Heart left ventricle (tissue), 13 donors: Measurements from ENCODE around the gene ZNF217.

Source experiments
- POLR2A ChIP-seq, 2 donors: fragments of 450-650 bp; IDR thresholded peaks; one replicate each; pipeline ENCODE4 v1.6.1; 2017; ENCODE audit warnings: antibody characterized with exemption in 2 of 2, mild to moderate bottlenecking in 2 of 2, moderate library complexity in 2 of 2
- TF ChIP-seq, protein P1 (sequence below), 12 donors: fragments of 200-600 bp; sonication (generic) in 4 of 12; IDR thresholded peaks; one replicate each; pipeline versions ENCODE4 v1.5.0 to v1.8.0; 2018 to 2022; ENCODE audit warnings: antibody characterized with exemption in 12 of 12, mild to moderate bottlenecking in 5 of 12
- donor health status: ischemic (EF 13 %, LVEDD 7.1; RV severe dilation, severe dysfunction).
- donor health status: DM: no; HTN: yes; CAD: no.
- donor health status: DM: no; HTN: no; CAD: no.
- donor health status: ischemic (EF 25% LVEDD 6.9; RV normal size, moderate dysfunction).
- donor health status: ischemic (EF 25% LVEDD 5.7; RV mildly dilated, moderate dysfunction).
- donor health status: ischemic (EF 35%, LVEDD 5.7; RV mildly dilated, moderate dysfunction).
- donor health status: nonischemic (EF 11% LVEDD 7.7; RV severe dilation, severe dysfunction).
- donor health status: DM: yes; HTN: yes; CAD: no.
- donor health status: PGD.
- donor health status: ischemic (EF 29% LVEDD 5.4; RV normal size, mild dysfunction).
- donor health status: nonischemic (EF 23%, LVEDD 6.1; RV moderate dilation, normal function).

DNA sequence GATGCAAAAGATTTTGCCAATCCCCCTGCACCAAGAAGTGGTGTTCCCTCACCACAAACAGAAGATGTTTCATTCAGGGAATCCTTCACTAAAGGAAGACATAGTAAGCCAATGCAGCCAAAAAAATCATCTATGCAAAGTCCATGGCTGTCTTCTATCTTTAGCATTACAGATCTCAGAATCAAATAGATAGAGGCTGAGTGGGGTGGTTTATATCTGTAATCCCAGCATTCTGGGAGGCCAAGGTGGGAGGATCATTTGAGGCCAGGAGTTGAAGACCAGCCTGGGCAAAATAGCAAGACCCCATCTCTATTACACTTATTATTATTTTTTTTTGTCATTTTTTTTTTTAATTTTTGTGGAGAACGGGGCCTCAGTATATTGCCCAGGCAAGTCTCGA is 32.9 kb upstream of the ZNF217 start:
- TF ChIP-seq, protein P1, sequence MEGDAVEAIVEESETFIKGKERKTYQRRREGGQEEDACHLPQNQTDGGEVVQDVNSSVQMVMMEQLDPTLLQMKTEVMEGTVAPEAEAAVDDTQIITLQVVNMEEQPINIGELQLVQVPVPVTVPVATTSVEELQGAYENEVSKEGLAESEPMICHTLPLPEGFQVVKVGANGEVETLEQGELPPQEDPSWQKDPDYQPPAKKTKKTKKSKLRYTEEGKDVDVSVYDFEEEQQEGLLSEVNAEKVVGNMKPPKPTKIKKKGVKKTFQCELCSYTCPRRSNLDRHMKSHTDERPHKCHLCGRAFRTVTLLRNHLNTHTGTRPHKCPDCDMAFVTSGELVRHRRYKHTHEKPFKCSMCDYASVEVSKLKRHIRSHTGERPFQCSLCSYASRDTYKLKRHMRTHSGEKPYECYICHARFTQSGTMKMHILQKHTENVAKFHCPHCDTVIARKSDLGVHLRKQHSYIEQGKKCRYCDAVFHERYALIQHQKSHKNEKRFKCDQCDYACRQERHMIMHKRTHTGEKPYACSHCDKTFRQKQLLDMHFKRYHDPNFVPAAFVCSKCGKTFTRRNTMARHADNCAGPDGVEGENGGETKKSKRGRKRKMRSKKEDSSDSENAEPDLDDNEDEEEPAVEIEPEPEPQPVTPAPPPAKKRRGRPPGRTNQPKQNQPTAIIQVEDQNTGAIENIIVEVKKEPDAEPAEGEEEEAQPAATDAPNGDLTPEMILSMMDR (IDR thresholded peaks at IDR 0.05), result no peak
- no peak for TF ChIP-seq POLR2A (IDR thresholded peaks at IDR 0.05)
